ENCODE measurements around the gene CCDC182. TPM values are rescaled to one million over a fixed set of nuclear protein-coding genes. Genes with fewer than 3 reads are reported as not detected.

The CCDC182 gene
- total and polyA plus RNA-seq, 7 donors, result not detected

- intact Hi-C loops (cut with DNase I), result no loop called here
- no peaks in the 10 kb centered on the region for H3K9me3 ChIP-seq
- H3K27ac ChIP-seq, result no peak overlapping the region
- TF ChIP-seq POLR2A (IDR thresholded peaks at IDR 0.05) (no peak), POLR2AphosphoS5 (IDR thresholded peaks at IDR 0.05) (no peak), EP300 (IDR thresholded peaks at IDR 0.05) (no peak), CTCF (IDR thresholded peaks at IDR 0.05) (no peak)
- no peak for DNase-seq
- H3K27me3 ChIP-seq, result no peaks in the 10 kb centered on the region
- no peak overlapping the region for H3K4me3 ChIP-seq
- no peaks in the 10 kb centered on the region for H3K36me3 ChIP-seq
- H3K4me1 ChIP-seq, result no peaks in the 10 kb centered on the region
- 60 to 80% methylated on average over 23 of the region's 23 CpGs for WGBS, 2 donors
Measured at GRCh38 chr17:57750109-57750871, 5.2 kb upstream of the CCDC182 start.

- H3K36me3 ChIP-seq, result no peaks in the 10 kb centered on the region
- no peaks in the 10 kb centered on the region for H3K9me3 ChIP-seq
- no peak overlapping the region for H3K27ac ChIP-seq
- TF ChIP-seq POLR2AphosphoS5 (IDR thresholded peaks at IDR 0.05) (no peak), EP300 (IDR thresholded peaks at IDR 0.05) (no peak), POLR2A (IDR thresholded peaks at IDR 0.05) (no peak), CTCF (IDR thresholded peaks at IDR 0.05) (no peak)
- H3K4me1 ChIP-seq, result no peaks in the 10 kb centered on the region
- WGBS, 2 donors, result 81 to 86% methylated on average over 3 of the region's 3 CpGs
- intact Hi-C loops (cut with DNase I), result loop anchor here (5.0 to 10.0 kb wide), 3 partner anchors 125 to 617 kb away; no protein-coding TSS in a partner anchor
- no peak overlapping the region for H3K4me3 ChIP-seq
- H3K27me3 ChIP-seq, result no peaks in the 10 kb centered on the region
- DNase-seq, result no peak
Measured at GRCh38 chr17:57749701-57750100, 4.6 kb upstream of the CCDC182 start.

GRCh38 chr17:57747221-57748017, 2.3 kb upstream of the CCDC182 start:
- H3K27me3 ChIP-seq, result no peaks in the 10 kb centered on the region
- no peak overlapping the region for H3K27ac ChIP-seq
- TF ChIP-seq EP300 (IDR thresholded peaks at IDR 0.05) (no peak), POLR2A (IDR thresholded peaks at IDR 0.05) (no peak), POLR2AphosphoS5 (IDR thresholded peaks at IDR 0.05) (no peak), CTCF (IDR thresholded peaks at IDR 0.05) (peak; percentile 36 to 63 (median 50))
- no peaks in the 10 kb centered on the region for H3K36me3 ChIP-seq
- 16 to 43% methylated on average over 6 of the region's 6 CpGs for WGBS, 2 donors
- no peak for DNase-seq
- no peaks in the 10 kb centered on the region for H3K9me3 ChIP-seq
- H3K4me1 ChIP-seq, result no peaks in the 10 kb centered on the region
- no peak overlapping the region for H3K4me3 ChIP-seq
- intact Hi-C loops (cut with DNase I), result loop anchor here (1.0 to 10.0 kb wide), 4 partner anchors 123 to 615 kb away; no protein-coding TSS in a partner anchor

GRCh38 chr17:57746221-57746620, 1.1 kb upstream of the CCDC182 start:
- DNase-seq, result no peak
- H3K27ac ChIP-seq, result no peak overlapping the region
- no peaks in the 10 kb centered on the region for H3K27me3 ChIP-seq
- TF ChIP-seq EP300 (IDR thresholded peaks at IDR 0.05) (no peak), POLR2AphosphoS5 (IDR thresholded peaks at IDR 0.05) (no peak), CTCF (IDR thresholded peaks at IDR 0.05) (no peak), POLR2A (IDR thresholded peaks at IDR 0.05) (no peak)
- H3K4me3 ChIP-seq, result no peak overlapping the region
- no peaks in the 10 kb centered on the region for H3K36me3 ChIP-seq
- intact Hi-C loops (cut with DNase I), result loop anchor here (5.0 to 10.0 kb wide), 3 partner anchors 121 to 614 kb away; no protein-coding TSS in a partner anchor
- H3K4me1 ChIP-seq, result no peaks in the 10 kb centered on the region
- no peaks in the 10 kb centered on the region for H3K9me3 ChIP-seq

Measured in sigmoid colon (tissue), 7 donors.